ENCODE data around the gene CWC25. TPM values are rescaled to one million over a fixed set of nuclear protein-coding genes. Genes with fewer than 3 reads are reported as not detected.

Gene CWC25
- total RNA-seq, 1 donor from 2014 or later: 12.4 TPM

DNA sequence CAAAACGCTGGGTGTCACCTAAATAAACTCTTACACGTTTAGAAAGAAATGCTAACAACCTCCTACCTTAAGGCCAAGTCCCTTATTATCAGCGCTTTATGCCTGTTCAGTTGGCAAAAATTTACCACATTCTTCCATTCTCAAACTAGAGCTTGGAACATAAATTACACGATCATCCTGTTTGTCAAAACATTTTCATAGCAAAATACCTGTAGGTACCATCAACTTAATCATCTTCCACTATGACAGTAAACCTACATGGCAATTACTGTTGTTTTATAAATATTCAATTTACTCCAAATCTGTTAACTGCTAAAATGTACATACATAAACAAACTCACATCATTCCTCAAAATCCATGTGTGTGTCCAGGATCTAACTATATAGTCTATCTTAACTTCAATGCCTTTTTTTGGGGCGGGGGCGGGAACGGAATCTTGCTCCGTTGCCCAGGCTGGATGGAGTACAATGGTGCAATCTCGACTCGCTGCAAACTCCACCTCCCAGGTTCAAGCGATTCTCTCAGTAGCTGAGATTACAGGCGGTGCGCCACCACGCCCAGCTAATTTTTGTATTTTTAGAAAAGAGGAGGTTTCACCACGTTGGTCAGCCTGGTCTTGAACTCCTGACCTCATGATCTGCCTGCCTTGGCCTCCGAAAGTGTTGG, 24.0 kb upstream of the CWC25 start:
- TF ChIP-seq EZH2 (IDR thresholded peaks at IDR 0.05; ENCODE audit: insufficient read depth, low read length): no peak
- TF ChIP-seq, protein P1, sequence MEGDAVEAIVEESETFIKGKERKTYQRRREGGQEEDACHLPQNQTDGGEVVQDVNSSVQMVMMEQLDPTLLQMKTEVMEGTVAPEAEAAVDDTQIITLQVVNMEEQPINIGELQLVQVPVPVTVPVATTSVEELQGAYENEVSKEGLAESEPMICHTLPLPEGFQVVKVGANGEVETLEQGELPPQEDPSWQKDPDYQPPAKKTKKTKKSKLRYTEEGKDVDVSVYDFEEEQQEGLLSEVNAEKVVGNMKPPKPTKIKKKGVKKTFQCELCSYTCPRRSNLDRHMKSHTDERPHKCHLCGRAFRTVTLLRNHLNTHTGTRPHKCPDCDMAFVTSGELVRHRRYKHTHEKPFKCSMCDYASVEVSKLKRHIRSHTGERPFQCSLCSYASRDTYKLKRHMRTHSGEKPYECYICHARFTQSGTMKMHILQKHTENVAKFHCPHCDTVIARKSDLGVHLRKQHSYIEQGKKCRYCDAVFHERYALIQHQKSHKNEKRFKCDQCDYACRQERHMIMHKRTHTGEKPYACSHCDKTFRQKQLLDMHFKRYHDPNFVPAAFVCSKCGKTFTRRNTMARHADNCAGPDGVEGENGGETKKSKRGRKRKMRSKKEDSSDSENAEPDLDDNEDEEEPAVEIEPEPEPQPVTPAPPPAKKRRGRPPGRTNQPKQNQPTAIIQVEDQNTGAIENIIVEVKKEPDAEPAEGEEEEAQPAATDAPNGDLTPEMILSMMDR (IDR thresholded peaks at IDR 0.05; ENCODE audit: insufficient read depth, low read depth, low read length): no peak
- no peaks in the 10 kb centered on the region for H3K27me3 ChIP-seq (ENCODE audit: insufficient read depth, low read length)
- no peak overlapping the region for H3K4me2 ChIP-seq (ENCODE audit: low read length)
- H3K4me1 ChIP-seq (ENCODE audit: insufficient read depth, low read length): peaks cover 20% of the 10 kb centered on the region
- Mint-ChIP-seq H3K9me3 (ENCODE audit: unreplicated experiment) (no peaks in the 10 kb centered on the region), H3K4me3 (ENCODE audit: unreplicated experiment) (peak overlapping the region; percentile 62), H3K36me3 (ENCODE audit: low read depth, unreplicated experiment) (peaks cover 28% of the 10 kb centered on the region), H3K4me1 (ENCODE audit: low read depth, unreplicated experiment) (peaks cover 20% of the 10 kb centered on the region), H3K27ac (ENCODE audit: unreplicated experiment) (no peak overlapping the region), H3K27me3 (ENCODE audit: low read depth, unreplicated experiment) (no peaks in the 10 kb centered on the region)
- H2AFZ ChIP-seq (ENCODE audit: low read depth, low read length): no peak overlapping the region
- no peak overlapping the region for H3K27ac ChIP-seq (ENCODE audit: low read depth, low read length)
- no peak overlapping the region for H3K9ac ChIP-seq (ENCODE audit: low read length)
- FAIRE-seq (no peak), DNase-seq (ENCODE audit: low read depth) (no peak)
- peaks cover 47% of the 10 kb centered on the region for H3K36me3 ChIP-seq (ENCODE audit: insufficient read depth, low read length)
- H3K4me3 ChIP-seq (ENCODE audit: insufficient read depth, low read depth, low read length): no peak overlapping the region
- H3K9me3 ChIP-seq (ENCODE audit: insufficient read depth, low read depth, low read length): no peaks in the 10 kb centered on the region
- peaks cover 52% of the 10 kb centered on the region for H3K79me2 ChIP-seq (ENCODE audit: insufficient read depth, low read length)
- peaks cover 63% of the 10 kb centered on the region for H4K20me1 ChIP-seq (ENCODE audit: insufficient read depth, low read length)

DNA sequence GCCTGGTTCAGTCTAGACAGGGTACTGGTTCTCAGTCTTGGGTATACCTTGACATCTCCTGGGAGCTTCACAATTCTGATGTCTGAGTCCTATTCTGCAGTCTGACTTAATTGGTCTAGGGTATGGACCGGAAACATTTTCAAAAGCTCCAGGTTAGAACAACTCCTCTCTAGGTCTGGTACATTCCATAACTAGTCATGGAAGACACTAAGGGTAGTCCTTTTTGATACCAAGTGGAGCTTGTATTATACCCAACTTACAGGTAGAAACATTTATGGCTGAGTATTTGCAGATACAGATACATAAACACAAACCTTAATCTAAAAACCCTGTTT, 23.4 kb upstream of the CWC25 start:
- no peak overlapping the region for H3K4me3 ChIP-seq (ENCODE audit: insufficient read depth, low read depth, low read length)
- no peak overlapping the region for H3K9ac ChIP-seq (ENCODE audit: low read length)
- DNase-seq (ENCODE audit: low read depth) (no peak), FAIRE-seq (no peak)
- H3K79me2 ChIP-seq (ENCODE audit: insufficient read depth, low read length): peaks cover 52% of the 10 kb centered on the region
- Mint-ChIP-seq H3K27me3 (ENCODE audit: low read depth, unreplicated experiment) (no peaks in the 10 kb centered on the region), H3K4me3 (ENCODE audit: unreplicated experiment) (peak overlapping the region; percentile 62), H3K27ac (ENCODE audit: unreplicated experiment) (no peak overlapping the region), H3K36me3 (ENCODE audit: low read depth, unreplicated experiment) (peaks cover 28% of the 10 kb centered on the region), H3K4me1 (ENCODE audit: low read depth, unreplicated experiment) (peaks cover 20% of the 10 kb centered on the region), H3K9me3 (ENCODE audit: unreplicated experiment) (no peaks in the 10 kb centered on the region)
- no peak overlapping the region for H3K27ac ChIP-seq (ENCODE audit: low read depth, low read length)
- TF ChIP-seq EZH2 (IDR thresholded peaks at IDR 0.05; ENCODE audit: insufficient read depth, low read length): no peak
- TF ChIP-seq, protein P1 (IDR thresholded peaks at IDR 0.05; ENCODE audit: insufficient read depth, low read depth, low read length): no peak
- H3K36me3 ChIP-seq (ENCODE audit: insufficient read depth, low read length): peaks cover 47% of the 10 kb centered on the region
- no peak overlapping the region for H3K4me2 ChIP-seq (ENCODE audit: low read length)
- no peaks in the 10 kb centered on the region for H3K27me3 ChIP-seq (ENCODE audit: insufficient read depth, low read length)
- no peak overlapping the region for H2AFZ ChIP-seq (ENCODE audit: low read depth, low read length)
- H3K9me3 ChIP-seq (ENCODE audit: insufficient read depth, low read depth, low read length): no peaks in the 10 kb centered on the region
- H3K4me1 ChIP-seq (ENCODE audit: insufficient read depth, low read length): peaks cover 20% of the 10 kb centered on the region
- H4K20me1 ChIP-seq (ENCODE audit: insufficient read depth, low read length): peaks cover 63% of the 10 kb centered on the region

DNA sequence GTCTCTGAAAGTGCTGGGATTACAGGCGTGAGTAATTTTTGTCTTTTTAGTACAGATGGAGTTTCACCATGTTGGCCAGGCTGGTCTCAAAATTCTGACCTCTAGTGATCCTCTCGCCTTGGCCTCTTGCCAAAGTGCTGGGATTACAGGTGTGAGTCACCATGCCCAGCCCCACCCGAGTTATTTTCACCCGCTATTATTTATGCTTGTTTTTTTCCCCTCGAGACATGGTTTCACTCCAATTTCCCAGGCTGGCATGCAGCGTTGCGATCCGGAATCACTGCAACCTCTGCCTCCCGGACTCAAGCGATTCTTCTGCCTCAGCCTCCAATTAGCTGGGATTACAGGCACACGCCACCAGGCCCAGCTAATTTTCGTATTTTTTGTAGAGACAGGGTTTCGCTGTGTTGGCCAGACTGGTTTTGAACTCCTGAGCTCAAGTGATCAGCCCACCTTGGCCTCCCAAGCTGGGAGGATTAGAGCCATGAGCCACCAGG, 19.2 kb upstream of the CWC25 start:
- Histone ChIP-seq H3K27ac (ENCODE audit: low read depth, low read length) (no peak overlapping the region), H3K79me2 (ENCODE audit: insufficient read depth, low read length) (peaks cover 10% of the 10 kb centered on the region), H3K27me3 (ENCODE audit: insufficient read depth, low read length) (no peaks in the 10 kb centered on the region), H3K4me3 (ENCODE audit: insufficient read depth, low read depth, low read length) (no peak overlapping the region), H4K20me1 (ENCODE audit: insufficient read depth, low read length) (peaks cover 24% of the 10 kb centered on the region), H3K9ac (ENCODE audit: low read length) (no peak overlapping the region), H3K4me1 (ENCODE audit: insufficient read depth, low read length) (no peaks in the 10 kb centered on the region), H3K36me3 (ENCODE audit: insufficient read depth, low read length) (peaks cover 21% of the 10 kb centered on the region), H2AFZ (ENCODE audit: low read depth, low read length) (no peak overlapping the region), H3K9me3 (ENCODE audit: insufficient read depth, low read depth, low read length) (no peaks in the 10 kb centered on the region), H3K4me2 (ENCODE audit: low read length) (no peak overlapping the region)
- H3K27me3 Mint-ChIP-seq (ENCODE audit: low read depth, unreplicated experiment): no peaks in the 10 kb centered on the region
- TF ChIP-seq, protein P1 (IDR thresholded peaks at IDR 0.05; ENCODE audit: insufficient read depth, low read depth, low read length): no peak
- no peak for TF ChIP-seq EZH2 (IDR thresholded peaks at IDR 0.05; ENCODE audit: insufficient read depth, low read length)
- peaks cover 4% of the 10 kb centered on the region for H3K36me3 Mint-ChIP-seq (ENCODE audit: low read depth, unreplicated experiment)
- FAIRE-seq (no peak), DNase-seq (ENCODE audit: low read depth) (no peak)
- H3K27ac Mint-ChIP-seq (ENCODE audit: unreplicated experiment): no peak overlapping the region
- H3K4me3 Mint-ChIP-seq (ENCODE audit: unreplicated experiment): peak overlapping the region; percentile 27
- no peaks in the 10 kb centered on the region for H3K9me3 Mint-ChIP-seq (ENCODE audit: unreplicated experiment)
- peaks cover 9% of the 10 kb centered on the region for H3K4me1 Mint-ChIP-seq (ENCODE audit: low read depth, unreplicated experiment)

Data from astrocyte (in vitro differentiated cells and primary cell).